Right lobe of liver (tissue), 4 donors: ENCODE data around the gene RALGAPA2.

Source experiments
- CTCF ChIP-seq, 4 donors: fragments of 200-600 bp in 3 of 4; fragments of 450-650 bp in 1 of 4; IDR thresholded peaks; one replicate each; pipeline versions ENCODE4 v1.5.1 to v1.8.0; 2016 to 2022; ENCODE audit warnings: antibody characterized with exemption in 4 of 4, mild to moderate bottlenecking in 2 of 4
- POLR2A ChIP-seq: fragments of 450-650 bp; IDR thresholded peaks from one replicate; pipeline ENCODE4 v1.6.1; 2017; ENCODE audit warnings: antibody characterized with exemption, mild to moderate bottlenecking
- donor health status: DM: no; HTN: no; CAD: no.
- donor health status: DM: no; HTN: no; CAD: no.
- donor health status: DM: no; HTN: yes; CAD: no.

GRCh38 chr20:20365480-20366161 lies 346.8 kb downstream of the RALGAPA2 start:
- TF ChIP-seq CTCF (IDR thresholded peaks at IDR 0.05): no peak
- TF ChIP-seq POLR2A: no peak
